Effector CD4-positive, alpha-beta T cell (primary cell): ENCODE results near the gene NOLC1.

Experiments
- DNase-seq: peaks from one replicate; pipeline ENCODE4 v3.0.0-alpha.2; 2020

Gene NOLC1

GRCh38 chr10:102211615-102212299 is 59.6 kb downstream of the NOLC1 start:
- DNase-seq, result no peak
